Heart right ventricle (tissue), 16 donors: ENCODE results near the gene CCDC116. TPM values are rescaled to one million over a fixed set of nuclear protein-coding genes. Genes with fewer than 3 reads are reported as not detected.

Source experiments
- ATAC-seq, 8 donors: fragments of 200-7000 bp; cut with Tn5 transposase; one replicate each; pipeline ENCODE4 v1.9.1; 2020; ENCODE audit warnings: mild to moderate bottlenecking in 8 of 8, moderate library complexity in 8 of 8, moderate number of reproducible peaks in 1 of 8
- DNase-seq, 2 donors: peaks; one replicate each; pipeline ENCODE4 v3.0.0-alpha.2; 2020
- H3K27ac ChIP-seq, 10 donors: fragments of 200-600 bp; sonication (generic) in 2 of 10; one replicate each; pipeline versions ENCODE4 v1.5.0 to v1.8.0; 2020 to 2022; ENCODE audit warnings: mild to moderate bottlenecking in 3 of 10
- H3K27me3 ChIP-seq, 7 donors: fragments of 200-600 bp; one replicate each; pipeline ENCODE4 v1.8.0; 2021 to 2022; ENCODE audit warnings: mild to moderate bottlenecking in 2 of 7
- H3K36me3 ChIP-seq, 9 donors: fragments of 200-600 bp; sonication (generic) in 1 of 9; one replicate each; pipeline versions ENCODE4 v1.5.0 to v1.8.0; 2020 to 2022; ENCODE audit warnings: mild to moderate bottlenecking in 2 of 9
- H3K4me1 ChIP-seq, 9 donors: fragments of 200-600 bp; sonication (generic) in 1 of 9; one replicate each; pipeline versions ENCODE4 v1.5.0 to v1.8.0; 2020 to 2022; ENCODE audit warnings: mild to moderate bottlenecking in 4 of 9
- H3K4me3 ChIP-seq, 10 donors: fragments of 200-600 bp; sonication (generic) in 2 of 10; one replicate each; pipeline versions ENCODE4 v1.5.0 to v1.8.0; 2020 to 2022; ENCODE audit warnings: mild to moderate bottlenecking in 7 of 10, moderate library complexity in 2 of 10
- H3K9me3 ChIP-seq, 11 donors: fragments of 200-600 bp in 10 of 11; sonication (generic) in 2 of 11; one replicate each; pipeline versions ENCODE4 v1.5.0 to v1.8.0; 2013 to 2022; ENCODE audit warnings: mild to moderate bottlenecking in 2 of 11, control low read depth in 1 of 11, moderate library complexity in 1 of 11
- WGBS, 2 donors: extraction: QIAGEN DNeasy Blood & Tissue Kit; methylation state at CpG; one replicate each; pipeline ENCODE4 v1.1.7; 2013; ENCODE audit warnings: inconsistent platforms in 1 of 2; 5-methylcytosine and 5-hydroxymethylcytosine counted together
- intact Hi-C, 10 donors: fragments of 100-400 bp; cut with DNase I; formaldehyde crosslinking; loops; one replicate each; pipeline versions ENCODE4 v1.11.1 to v1.14.2; 2022
- polyA plus RNA-seq, 2 donors: library from polyadenylated mRNA; stranded (reverse); fragments of 200-250 nt; gene quantifications; one replicate each; pipeline ENCODE4 v1.2.3, GENCODE V29; 2013
- total RNA-seq, 10 donors: library from RNA; stranded (reverse); fragmentation: NEBNext Ultra II Directional in 3 of 10; extraction: Animal tissue kit (Norgen Biotek cat#: 25700) in 3 of 10; gene quantifications; one replicate each; pipeline versions ENCODE4 v1.2.1 to v1.2.4, GENCODE V29; 2021 to 2023
- TF ChIP-seq, protein P1 (sequence below), 9 donors: fragments of 200-600 bp; sonication (generic) in 2 of 9; IDR thresholded peaks; one replicate each; pipeline versions ENCODE4 v1.5.0 to v1.8.0; 2021 to 2022; ENCODE audit warnings: antibody characterized with exemption in 9 of 9, mild to moderate bottlenecking in 5 of 9, moderate library complexity in 1 of 9
- donor health status: Arrhythmogenic right ventricular cardiomyopathy.
- donor health status: ischemic (EF 13 %, LVEDD 7.1; RV severe dilation, severe dysfunction).
- donor health status: healthy with polysubstance abuse.
- donor health status: DM: no; HTN: yes; CAD: no.
- donor health status: DM: no; HTN: no; CAD: no.
- donor health status: ischemic (EF 25% LVEDD 6.9; RV normal size, moderate dysfunction).
- donor health status: ischemic (EF 25% LVEDD 5.7; RV mildly dilated, moderate dysfunction).
- donor health status: healthy.
- donor health status: DM: yes; HTN: yes; CAD: no.
- donor health status: Ischemic cardiomyopathy.
- donor health status: ischemic (EF 35%, LVEDD 5.7; RV mildly dilated, moderate dysfunction).
- donor health status: nonischemic (EF 11% LVEDD 7.7; RV severe dilation, severe dysfunction).
- donor health status: DM: yes; HTN: yes; CAD: no.
- donor health status: PGD.
- donor health status: ischemic (EF 29% LVEDD 5.4; RV normal size, mild dysfunction).
- donor health status: nonischemic (EF 23%, LVEDD 6.1; RV moderate dilation, normal function).

Gene CCDC116
- total and polyA plus RNA-seq, 12 donors = 0.11 to 1.2 (median 0.28) TPM; not detected in 4

DNA sequence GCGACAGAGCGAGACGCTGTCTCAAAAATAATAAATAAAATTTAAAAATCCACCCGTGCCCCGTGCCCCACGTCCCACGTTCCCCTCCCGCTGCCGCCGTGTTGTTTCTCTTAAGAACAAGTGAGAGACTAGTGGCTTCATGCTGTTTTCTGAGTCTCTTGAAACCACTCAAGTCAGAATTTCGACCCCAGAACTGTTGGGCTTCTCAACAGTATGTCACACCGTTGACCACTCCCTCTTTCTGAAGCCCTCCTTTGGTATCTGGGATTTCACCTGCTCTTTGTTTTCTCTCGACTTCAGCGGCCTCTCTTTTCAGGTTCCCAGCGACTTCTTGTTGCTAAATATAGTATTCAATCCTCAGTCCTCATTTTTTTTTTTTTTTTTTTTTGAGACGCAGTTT, 34.2 kb downstream of the CCDC116 start:
- WGBS, 2 donors = 48 to 50% methylated on average over 16 of the region's 16 CpGs
- TF ChIP-seq, protein P1, sequence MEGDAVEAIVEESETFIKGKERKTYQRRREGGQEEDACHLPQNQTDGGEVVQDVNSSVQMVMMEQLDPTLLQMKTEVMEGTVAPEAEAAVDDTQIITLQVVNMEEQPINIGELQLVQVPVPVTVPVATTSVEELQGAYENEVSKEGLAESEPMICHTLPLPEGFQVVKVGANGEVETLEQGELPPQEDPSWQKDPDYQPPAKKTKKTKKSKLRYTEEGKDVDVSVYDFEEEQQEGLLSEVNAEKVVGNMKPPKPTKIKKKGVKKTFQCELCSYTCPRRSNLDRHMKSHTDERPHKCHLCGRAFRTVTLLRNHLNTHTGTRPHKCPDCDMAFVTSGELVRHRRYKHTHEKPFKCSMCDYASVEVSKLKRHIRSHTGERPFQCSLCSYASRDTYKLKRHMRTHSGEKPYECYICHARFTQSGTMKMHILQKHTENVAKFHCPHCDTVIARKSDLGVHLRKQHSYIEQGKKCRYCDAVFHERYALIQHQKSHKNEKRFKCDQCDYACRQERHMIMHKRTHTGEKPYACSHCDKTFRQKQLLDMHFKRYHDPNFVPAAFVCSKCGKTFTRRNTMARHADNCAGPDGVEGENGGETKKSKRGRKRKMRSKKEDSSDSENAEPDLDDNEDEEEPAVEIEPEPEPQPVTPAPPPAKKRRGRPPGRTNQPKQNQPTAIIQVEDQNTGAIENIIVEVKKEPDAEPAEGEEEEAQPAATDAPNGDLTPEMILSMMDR (IDR thresholded peaks at IDR 0.05) = no peak

GRCh38 chr22:21669026-21669425, 36.5 kb downstream of the CCDC116 start:
- no peaks in the 10 kb centered on the region for H3K9me3 ChIP-seq
- no peaks in the 10 kb centered on the region for H3K27me3 ChIP-seq
- intact Hi-C loops = no loop called here
- H3K36me3 ChIP-seq = peaks cover 0 to 52% (median 24%) of the 10 kb centered on the region in 9 donors
- no peak overlapping the region for H3K27ac ChIP-seq
- H3K4me3 ChIP-seq = no peak overlapping the region
- no peak for ATAC-seq
- H3K4me1 ChIP-seq = peaks cover 0 to 32% (median 13%) of the 10 kb centered on the region in 9 donors
- no peak for DNase-seq
- TF ChIP-seq, protein P1 (IDR thresholded peaks at IDR 0.05) = no peak
- WGBS, 2 donors = 93 to 96% methylated on average over 8 to 9 of the region's 9 CpGs

More for the DNA sequence above, 34.2 kb downstream of the CCDC116 start:
- intact Hi-C loops = no loop called here
- no peaks in the 10 kb centered on the region for H3K27me3 ChIP-seq
- H3K4me3 ChIP-seq = peak overlapping the region; percentile 45 to 96 (median 76)
- no peaks in the 10 kb centered on the region for H3K9me3 ChIP-seq
- H3K4me1 ChIP-seq = peaks cover 0 to 32% (median 13%) of the 10 kb centered on the region in 9 donors
- ATAC-seq (no peak), DNase-seq (no peak)
- peak overlapping the region in 9 of 10 donors; percentile 87 to 97 (median 93) for H3K27ac ChIP-seq
- peaks cover 0 to 30% (median 10%) of the 10 kb centered on the region in 9 donors for H3K36me3 ChIP-seq

- TF ChIP-seq, protein P1 (IDR thresholded peaks at IDR 0.05) = no peak
- Histone ChIP-seq H3K9me3 (no peaks in the 10 kb centered on the region), H3K27ac (no peak overlapping the region), H3K36me3 (peaks cover 0 to 76% (median 35%) of the 10 kb centered on the region in 9 donors), H3K4me3 (no peak overlapping the region), H3K27me3 (no peaks in the 10 kb centered on the region), H3K4me1 (peaks cover 0 to 19% (median 5%) of the 10 kb centered on the region in 9 donors)
- WGBS, 2 donors = 85 to 91% methylated on average over 6 of the region's 6 CpGs
- DNase-seq (no peak), ATAC-seq (no peak)
- intact Hi-C loops = loop anchor here in 1 of 10 donors (5.0 kb wide), 1 partner anchor 35 kb away; no protein-coding TSS in a partner anchor
Measured at GRCh38 chr22:21672107-21672629, 39.6 kb downstream of the CCDC116 start.

GRCh38 chr22:21673534-21674321, 41.2 kb downstream of the CCDC116 start:
- intact Hi-C loops = loop anchor here in 1 of 10 donors (5.0 kb wide), 1 partner anchor 36 kb away; no protein-coding TSS in a partner anchor
- Histone ChIP-seq H3K27ac (no peak overlapping the region), H3K27me3 (no peaks in the 10 kb centered on the region), H3K36me3 (peaks cover 0 to 85% (median 35%) of the 10 kb centered on the region in 9 donors), H3K4me1 (peaks cover 0 to 12% (median 0%) of the 10 kb centered on the region in 9 donors), H3K4me3 (no peak overlapping the region), H3K9me3 (no peaks in the 10 kb centered on the region)
- ATAC-seq (no peak), DNase-seq (no peak)
- WGBS, 2 donors = 93 to 95% methylated on average over 12 of the region's 12 CpGs
- TF ChIP-seq, protein P1 (IDR thresholded peaks at IDR 0.05) = no peak
